ENCODE results near the gene TGFA.

GRCh38 chr2:70400539-70400938 lies 153.1 kb downstream of the TGFA start:
- TF ChIP-seq CTCF (IDR thresholded peaks at IDR 0.05; ENCODE audit: low read depth, low read length, poor library complexity, severe bottlenecking), result no peak
- no peak for TF ChIP-seq EZH2phosphoT487 (IDR thresholded peaks at IDR 0.05; ENCODE audit: borderline replicate concordance, low read length)
